HUES48 (cell line): ENCODE results near the gene GPRC5D.

Experiments used
- H3K27ac ChIP-seq: one replicate; pipeline ENCODE4 v1.7.0; 2013; ENCODE audit warnings: low read depth, low read length, inconsistent platforms
- H3K27me3 ChIP-seq: 2 replicates; pipeline ENCODE4 v1.6.1; 2013; ENCODE audit warnings: mild to moderate bottlenecking, low read length; ENCODE audit not compliant: control insufficient read depth, insufficient read depth
- H3K36me3 ChIP-seq: 2 replicates; pipeline ENCODE4 v1.6.1; 2013; ENCODE audit warnings: low read length; ENCODE audit not compliant: control insufficient read depth, insufficient read depth
- H3K4me1 ChIP-seq: 2 replicates; pipeline ENCODE4 v1.6.1; 2013; ENCODE audit warnings: mild to moderate bottlenecking, low read length; ENCODE audit not compliant: control insufficient read depth, insufficient read depth
- H3K4me3 ChIP-seq: 2 replicates; pipeline ENCODE4 v1.5.1; 2013; ENCODE audit warnings: mild to moderate bottlenecking, low read depth, low read length
- H3K9ac ChIP-seq: 2 replicates; pipeline ENCODE4 v1.6.1; 2013; ENCODE audit warnings: mild to moderate bottlenecking, low read depth, low read length, moderate library complexity
- H3K9me3 ChIP-seq: 2 replicates; pipeline ENCODE4 v1.6.1; 2013; ENCODE audit warnings: low read length; ENCODE audit not compliant: control insufficient read depth, insufficient read depth

The GPRC5D gene

GRCh38 chr12:12954878-12955625 lies 3.1 kb upstream of the GPRC5D start:
- H3K4me3 ChIP-seq = no peak overlapping the region
- no peak overlapping the region for H3K9ac ChIP-seq
- H3K9me3 ChIP-seq = no peaks in the 10 kb centered on the region
- no peak overlapping the region for H3K27ac ChIP-seq
- no peaks in the 10 kb centered on the region for H3K27me3 ChIP-seq
- no peaks in the 10 kb centered on the region for H3K36me3 ChIP-seq
- no peaks in the 10 kb centered on the region for H3K4me1 ChIP-seq

- Histone ChIP-seq H3K27ac (no peak overlapping the region), H3K4me1 (no peaks in the 10 kb centered on the region), H3K36me3 (0 out of 2 replicates have a peak, but pooled peaks cover 5% of the 10 kb centered on the region), H3K9me3 (no peaks in the 10 kb centered on the region), H3K9ac (no peak overlapping the region), H3K27me3 (no peaks in the 10 kb centered on the region), H3K4me3 (no peak overlapping the region)
Measured at GRCh38 chr12:12954356-12954755, 2.4 kb upstream of the GPRC5D start.

GRCh38 chr12:12951504-12951903 lies 466 bp downstream of the GPRC5D start:
- Histone ChIP-seq H3K27me3 (no peaks in the 10 kb centered on the region), H3K36me3 (0 out of 2 replicates have a peak, but pooled peaks cover 5% of the 10 kb centered on the region), H3K4me1 (no peaks in the 10 kb centered on the region), H3K9ac (no peak overlapping the region), H3K9me3 (no peaks in the 10 kb centered on the region), H3K4me3 (no peak overlapping the region), H3K27ac (no peak overlapping the region)

- Histone ChIP-seq H3K27me3 (no peaks in the 10 kb centered on the region), H3K4me3 (no peak overlapping the region), H3K27ac (no peak overlapping the region), H3K9me3 (no peaks in the 10 kb centered on the region), H3K4me1 (no peaks in the 10 kb centered on the region), H3K9ac (no peak overlapping the region), H3K36me3 (0 out of 2 replicates have a peak, but pooled peaks cover 5% of the 10 kb centered on the region)
Measured at GRCh38 chr12:12947902-12948301, 4.1 kb downstream of the GPRC5D start.

- Histone ChIP-seq H3K27me3 (no peaks in the 10 kb centered on the region), H3K9ac (no peak overlapping the region), H3K4me1 (no peaks in the 10 kb centered on the region), H3K36me3 (0 out of 2 replicates have a peak, but pooled peaks cover 5% of the 10 kb centered on the region), H3K4me3 (no peak overlapping the region), H3K9me3 (no peaks in the 10 kb centered on the region), H3K27ac (no peak overlapping the region)
Measured at GRCh38 chr12:12946686-12947355, 5.1 kb downstream of the GPRC5D start.

- H3K36me3 ChIP-seq = 0 out of 2 replicates have a peak, but pooled peaks cover 5% of the 10 kb centered on the region
- H3K27ac ChIP-seq = no peak overlapping the region
- H3K4me3 ChIP-seq = no peak overlapping the region
- H3K27me3 ChIP-seq = no peaks in the 10 kb centered on the region
- no peak overlapping the region for H3K9ac ChIP-seq
- no peaks in the 10 kb centered on the region for H3K9me3 ChIP-seq
- no peaks in the 10 kb centered on the region for H3K4me1 ChIP-seq
Measured at GRCh38 chr12:12945591-12945990, 6.4 kb downstream of the GPRC5D start.

GRCh38 chr12:12943586-12944260 lies 8.2 kb downstream of the GPRC5D start:
- Histone ChIP-seq H3K9ac (no peak overlapping the region), H3K36me3 (no peaks in the 10 kb centered on the region), H3K9me3 (no peaks in the 10 kb centered on the region), H3K4me3 (no peak overlapping the region), H3K27ac (no peak overlapping the region), H3K4me1 (no peaks in the 10 kb centered on the region), H3K27me3 (no peaks in the 10 kb centered on the region)

- Histone ChIP-seq H3K4me3 (no peak overlapping the region), H3K4me1 (no peaks in the 10 kb centered on the region), H3K27me3 (no peaks in the 10 kb centered on the region), H3K36me3 (no peaks in the 10 kb centered on the region), H3K9me3 (no peaks in the 10 kb centered on the region), H3K9ac (no peak overlapping the region), H3K27ac (no peak overlapping the region)
Measured at GRCh38 chr12:12941450-12942350, 10.3 kb downstream of the GPRC5D start.

GRCh38 chr12:12939888-12940287 lies 12.1 kb downstream of the GPRC5D start:
- Histone ChIP-seq H3K9ac (no peak overlapping the region), H3K4me3 (no peak overlapping the region), H3K27ac (no peak overlapping the region), H3K4me1 (no peaks in the 10 kb centered on the region), H3K27me3 (no peaks in the 10 kb centered on the region), H3K9me3 (no peaks in the 10 kb centered on the region), H3K36me3 (no peaks in the 10 kb centered on the region)

GRCh38 chr12:12938541-12938940 lies 13.4 kb downstream of the GPRC5D start:
- H3K4me1 ChIP-seq = no peaks in the 10 kb centered on the region
- H3K27me3 ChIP-seq = no peaks in the 10 kb centered on the region
- no peak overlapping the region for H3K4me3 ChIP-seq
- H3K9ac ChIP-seq = no peak overlapping the region
- H3K36me3 ChIP-seq = no peaks in the 10 kb centered on the region
- H3K9me3 ChIP-seq = no peaks in the 10 kb centered on the region
- no peak overlapping the region for H3K27ac ChIP-seq
